GM18505 (cell line): ENCODE data around the gene NUFIP1.

Experiments used
- ATAC-seq: cut with Tn5 transposase; IDR thresholded peaks from one replicate; pipeline ENCODE4 v1.9.1; 2021; ENCODE audit not compliant: unreplicated experiment
- POLR2A ChIP-seq: IDR thresholded peaks from 4 replicates; pipeline ENCODE4 v1.6.1; 2011; ENCODE audit warnings: borderline replicate concordance; ENCODE audit not compliant: insufficient read depth, insufficient read length; ENCODE audit errors: extremely low read depth

Gene NUFIP1

GRCh38 chr13:44978328-44978727 is 10.9 kb downstream of the NUFIP1 start:
- no peak for ATAC-seq

GRCh38 chr13:44976949-44977583 is 12.2 kb downstream of the NUFIP1 start:
- no peak for ATAC-seq
- TF ChIP-seq POLR2A: no peak

More at GRCh38 chr13:44978328-44978727, 10.9 kb downstream of the NUFIP1 start:
- TF ChIP-seq POLR2A: no peak

GRCh38 chr13:44976196-44976595 is 13.1 kb downstream of the NUFIP1 start:
- TF ChIP-seq POLR2A: no peak
- ATAC-seq: no peak

GRCh38 chr13:44974056-44974793 is 15.0 kb downstream of the NUFIP1 start:
- peak; percentile 52 for ATAC-seq
- no peak for TF ChIP-seq POLR2A

GRCh38 chr13:44972956-44973581 is 16.2 kb downstream of the NUFIP1 start:
- no peak for ATAC-seq
- TF ChIP-seq POLR2A: no peak

- no peak for TF ChIP-seq POLR2A
- no peak for ATAC-seq
Measured at GRCh38 chr13:44971656-44972595, 17.3 kb downstream of the NUFIP1 start.

GRCh38 chr13:44969551-44970484 is 19.5 kb downstream of the NUFIP1 start:
- TF ChIP-seq POLR2A: no peak
- ATAC-seq: no peak

- ATAC-seq: no peak
- no peak for TF ChIP-seq POLR2A
Measured at GRCh38 chr13:44968434-44968815, 20.8 kb downstream of the NUFIP1 start.

GRCh38 chr13:44967704-44968433 is 21.4 kb downstream of the NUFIP1 start:
- no peak for ATAC-seq
- TF ChIP-seq POLR2A: no peak

GRCh38 chr13:44961997-44962396 is 27.3 kb downstream of the NUFIP1 start:
- ATAC-seq: no peak
- TF ChIP-seq POLR2A: no peak

- no peak for TF ChIP-seq POLR2A
- ATAC-seq: no peak
Measured at GRCh38 chr13:44955406-44955805, 33.9 kb downstream of the NUFIP1 start.
